ENCODE results near the gene PLEKHA5.

Gene PLEKHA5

DNA sequence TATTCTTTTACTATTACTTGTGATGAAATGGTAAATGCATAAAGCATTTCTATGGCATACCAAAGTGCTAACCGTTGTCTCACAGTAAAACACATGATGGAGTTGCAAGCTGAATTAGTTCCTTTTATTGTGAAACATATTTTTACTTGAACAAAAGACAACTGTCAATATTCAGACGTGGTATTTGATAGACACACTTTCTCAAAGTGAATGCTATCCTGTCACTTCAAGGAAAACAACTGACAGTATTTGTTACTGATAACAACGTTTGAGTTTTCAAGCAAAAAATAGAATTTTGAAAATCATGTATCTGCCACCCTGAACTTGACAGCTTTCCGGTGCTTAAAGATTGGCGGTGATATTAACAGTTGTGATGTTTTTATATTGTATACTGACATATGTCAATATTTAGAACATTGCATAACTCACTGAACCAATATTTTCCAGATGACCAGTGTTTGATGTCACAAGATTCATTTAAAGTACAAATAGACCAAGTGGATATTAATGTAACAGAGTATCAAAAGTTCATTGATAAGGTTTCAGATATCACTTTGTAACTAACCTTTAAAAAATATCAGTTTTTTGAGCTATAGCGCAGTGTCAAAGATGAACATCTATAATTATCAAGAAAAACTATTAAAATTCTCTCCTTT is 156.4 kb downstream of the PLEKHA5 start:
- CTCF ChIA-PET: interaction anchor here (0.6 kb wide), 2 partner anchors 11 to 334 kb away, joined by 3 to 5 read pairs; no protein-coding TSS in a partner anchor
- TF ChIP-seq, protein P1, sequence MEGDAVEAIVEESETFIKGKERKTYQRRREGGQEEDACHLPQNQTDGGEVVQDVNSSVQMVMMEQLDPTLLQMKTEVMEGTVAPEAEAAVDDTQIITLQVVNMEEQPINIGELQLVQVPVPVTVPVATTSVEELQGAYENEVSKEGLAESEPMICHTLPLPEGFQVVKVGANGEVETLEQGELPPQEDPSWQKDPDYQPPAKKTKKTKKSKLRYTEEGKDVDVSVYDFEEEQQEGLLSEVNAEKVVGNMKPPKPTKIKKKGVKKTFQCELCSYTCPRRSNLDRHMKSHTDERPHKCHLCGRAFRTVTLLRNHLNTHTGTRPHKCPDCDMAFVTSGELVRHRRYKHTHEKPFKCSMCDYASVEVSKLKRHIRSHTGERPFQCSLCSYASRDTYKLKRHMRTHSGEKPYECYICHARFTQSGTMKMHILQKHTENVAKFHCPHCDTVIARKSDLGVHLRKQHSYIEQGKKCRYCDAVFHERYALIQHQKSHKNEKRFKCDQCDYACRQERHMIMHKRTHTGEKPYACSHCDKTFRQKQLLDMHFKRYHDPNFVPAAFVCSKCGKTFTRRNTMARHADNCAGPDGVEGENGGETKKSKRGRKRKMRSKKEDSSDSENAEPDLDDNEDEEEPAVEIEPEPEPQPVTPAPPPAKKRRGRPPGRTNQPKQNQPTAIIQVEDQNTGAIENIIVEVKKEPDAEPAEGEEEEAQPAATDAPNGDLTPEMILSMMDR (conservative IDR thresholded peaks at IDR 0.05; ENCODE audit: low read depth): no peak
- POLR2A ChIA-PET (ENCODE audit: low non-redundant PET): no interaction called here

DNA sequence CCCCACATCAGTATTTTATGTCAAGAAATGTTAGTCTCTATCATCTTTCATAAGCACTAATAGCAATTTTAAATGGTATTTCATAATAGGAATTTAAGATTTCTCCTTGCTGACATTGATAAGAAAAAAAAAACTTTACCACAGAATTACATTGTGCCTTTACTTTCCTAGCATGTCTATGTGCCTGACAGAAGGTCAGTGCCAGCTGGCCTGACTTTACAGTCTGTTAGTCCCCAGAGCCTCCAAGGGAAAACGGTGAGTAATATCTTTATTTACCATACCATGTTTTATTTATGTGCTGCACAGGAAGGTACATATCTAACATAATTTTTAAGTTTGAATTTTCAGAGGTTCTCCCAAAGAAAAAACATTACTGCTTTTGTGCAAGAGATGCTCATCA is 157.8 kb downstream of the PLEKHA5 start:
- ChIA-PET CTCF (no interaction called here), POLR2A (ENCODE audit: low non-redundant PET) (interaction anchor here (0.7 kb wide), 1 partner anchor 71 kb away, joined by 3 read pairs; no protein-coding TSS in a partner anchor)
- DNase-seq (ENCODE audit: low spot score): no peak
- H3K27ac ChIP-seq: no peak overlapping the region
- TF ChIP-seq, protein P1 (conservative IDR thresholded peaks at IDR 0.05; ENCODE audit: low read depth): no peak

More for the DNA sequence above, 156.4 kb downstream of the PLEKHA5 start:
- H3K27ac ChIP-seq: no peak overlapping the region
- DNase-seq (ENCODE audit: low spot score): no peak

GRCh38 chr12:19288161-19288560 is 158.6 kb downstream of the PLEKHA5 start:
- ChIA-PET POLR2A (ENCODE audit: low non-redundant PET) (no interaction called here), CTCF (interaction anchor here (0.6 to 1.1 kb wide), 8 partner anchors 9 to 602 kb away, joined by 3 to 4 read pairs (median 3); no protein-coding TSS in a partner anchor)
- TF ChIP-seq, protein P1 (conservative IDR thresholded peaks at IDR 0.05; ENCODE audit: low read depth): no peak
- DNase-seq (ENCODE audit: low spot score): no peak
- H3K27ac ChIP-seq: no peak overlapping the region

GRCh38 chr12:19288603-19289244 is 159.2 kb downstream of the PLEKHA5 start:
- TF ChIP-seq, protein P1 (conservative IDR thresholded peaks at IDR 0.05; ENCODE audit: low read depth): peak; percentile 52
- ChIA-PET POLR2A (ENCODE audit: low non-redundant PET) (no interaction called here), CTCF (interaction anchor here (0.6 to 1.1 kb wide), 8 partner anchors 10 to 683 kb away, joined by 3 to 5 read pairs (median 3); no protein-coding TSS in a partner anchor)
- no peak overlapping the region for H3K27ac ChIP-seq
- DNase-seq (ENCODE audit: low spot score): peak; percentile 38

- H3K27ac ChIP-seq: no peak overlapping the region
- ChIA-PET POLR2A (ENCODE audit: low non-redundant PET) (no interaction called here), CTCF (no interaction called here)
- peak; percentile 10 for DNase-seq (ENCODE audit: low spot score)
- TF ChIP-seq, protein P1 (conservative IDR thresholded peaks at IDR 0.05; ENCODE audit: low read depth): no peak
Measured at GRCh38 chr12:19298836-19299605, 169.5 kb downstream of the PLEKHA5 start.

- H3K27ac ChIP-seq: no peak overlapping the region
- ChIA-PET CTCF (no interaction called here), POLR2A (ENCODE audit: low non-redundant PET) (no interaction called here)
- peak; percentile 57 for DNase-seq (ENCODE audit: low spot score)
- TF ChIP-seq, protein P1 (conservative IDR thresholded peaks at IDR 0.05; ENCODE audit: low read depth): no peak
Measured at GRCh38 chr12:19299765-19300164, 170.2 kb downstream of the PLEKHA5 start.

Measured in RWPE1 (cell line).